GM18909 (cell line): ENCODE data around the gene PRPH2.
A peak's percentile ranks its signal among the peaks of the same experiment; 100 is the strongest.

Experiments used
- ATAC-seq: cut with Tn5 transposase; IDR thresholded peaks from one replicate; pipeline ENCODE4 v1.9.1; 2021; ENCODE audit warnings: mild to moderate bottlenecking; ENCODE audit not compliant: unreplicated experiment, poor library complexity

Gene PRPH2, protein sequence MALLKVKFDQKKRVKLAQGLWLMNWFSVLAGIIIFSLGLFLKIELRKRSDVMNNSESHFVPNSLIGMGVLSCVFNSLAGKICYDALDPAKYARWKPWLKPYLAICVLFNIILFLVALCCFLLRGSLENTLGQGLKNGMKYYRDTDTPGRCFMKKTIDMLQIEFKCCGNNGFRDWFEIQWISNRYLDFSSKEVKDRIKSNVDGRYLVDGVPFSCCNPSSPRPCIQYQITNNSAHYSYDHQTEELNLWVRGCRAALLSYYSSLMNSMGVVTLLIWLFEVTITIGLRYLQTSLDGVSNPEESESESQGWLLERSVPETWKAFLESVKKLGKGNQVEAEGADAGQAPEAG

DNA sequence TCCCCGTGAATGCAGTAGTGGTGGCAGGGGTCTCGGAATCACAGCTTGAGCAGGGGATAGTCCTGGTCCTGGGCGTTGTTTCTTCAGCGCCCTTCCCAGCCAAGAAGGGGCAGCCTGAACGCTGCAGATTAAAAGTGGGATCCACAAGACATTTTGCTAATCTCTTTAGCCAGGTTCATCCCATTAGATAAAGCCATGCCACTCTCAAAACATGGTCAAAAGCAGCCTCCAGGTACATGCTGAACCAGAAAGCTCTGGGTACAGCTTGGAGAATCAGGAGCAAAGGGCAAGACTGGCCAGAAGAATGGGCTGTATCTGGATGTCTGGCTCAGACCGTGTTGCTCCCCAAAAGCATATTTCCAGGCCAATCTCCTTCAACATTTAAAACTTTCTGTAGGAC lies at the start of gene PRPH2:
PRPH2 (minus strand) TSS at position 101 of the 400 bp plus-strand sequence. CDS start 263 bp downstream, outside the sequence.
- ATAC-seq = no peak

DNA sequence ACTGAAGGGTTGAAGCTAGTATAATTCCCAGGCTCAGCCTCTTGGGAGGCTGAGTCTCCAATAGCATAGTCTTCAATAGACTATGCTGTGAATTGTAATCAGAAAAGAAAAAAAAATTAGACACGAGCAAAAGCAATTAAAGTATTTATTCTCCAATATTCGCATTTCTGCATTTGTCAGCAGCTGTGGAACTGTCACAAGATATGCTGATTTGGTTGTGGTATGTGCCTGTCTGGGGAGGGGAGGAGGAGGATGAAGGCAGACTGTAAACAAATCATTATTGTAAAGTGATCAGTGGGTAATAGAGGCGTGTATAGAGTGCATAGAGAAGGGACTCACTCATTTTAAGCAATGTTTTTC lies 49.3 kb upstream of the PRPH2 start:
- peak; percentile 15 for ATAC-seq

GRCh38 chr6:42769836-42770235 lies 47.4 kb upstream of the PRPH2 start:
- ATAC-seq = no peak

GRCh38 chr6:42769051-42769450 lies 46.7 kb upstream of the PRPH2 start:
- no peak for ATAC-seq

DNA sequence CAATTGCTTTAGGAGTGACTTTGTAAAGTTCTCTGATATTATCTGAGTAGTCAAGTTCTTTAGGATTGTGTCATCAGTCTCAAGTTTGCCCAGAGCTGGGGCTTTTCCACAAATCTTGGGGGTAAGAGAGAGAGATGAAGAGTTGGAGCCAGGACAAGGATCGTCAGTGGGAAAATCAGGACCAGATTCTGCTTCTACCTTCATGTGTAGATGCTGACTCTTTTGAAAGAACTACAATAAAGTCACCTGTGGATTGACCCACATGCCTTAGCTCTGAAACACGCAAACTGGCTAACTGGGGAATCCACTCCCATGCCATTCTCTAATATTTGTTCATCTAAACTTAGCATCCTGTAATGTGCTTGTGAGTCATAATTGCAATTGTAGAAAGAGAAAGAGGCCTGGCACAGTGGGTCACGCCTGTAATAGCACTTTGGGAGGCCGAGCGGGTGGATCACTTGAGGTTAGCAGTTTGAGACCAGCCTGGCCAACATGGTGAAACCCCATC lies 43.8 kb upstream of the PRPH2 start:
- ATAC-seq = no peak

- ATAC-seq = no peak
Observed at GRCh38 chr6:42764911-42765648, 42.7 kb upstream of the PRPH2 start.

GRCh38 chr6:42762950-42763349 lies 40.6 kb upstream of the PRPH2 start:
- no peak for ATAC-seq

GRCh38 chr6:42762426-42762859 lies 40.0 kb upstream of the PRPH2 start:
- no peak for ATAC-seq

- ATAC-seq = no peak
Observed at GRCh38 chr6:42761287-42762067, 39.1 kb upstream of the PRPH2 start.

DNA sequence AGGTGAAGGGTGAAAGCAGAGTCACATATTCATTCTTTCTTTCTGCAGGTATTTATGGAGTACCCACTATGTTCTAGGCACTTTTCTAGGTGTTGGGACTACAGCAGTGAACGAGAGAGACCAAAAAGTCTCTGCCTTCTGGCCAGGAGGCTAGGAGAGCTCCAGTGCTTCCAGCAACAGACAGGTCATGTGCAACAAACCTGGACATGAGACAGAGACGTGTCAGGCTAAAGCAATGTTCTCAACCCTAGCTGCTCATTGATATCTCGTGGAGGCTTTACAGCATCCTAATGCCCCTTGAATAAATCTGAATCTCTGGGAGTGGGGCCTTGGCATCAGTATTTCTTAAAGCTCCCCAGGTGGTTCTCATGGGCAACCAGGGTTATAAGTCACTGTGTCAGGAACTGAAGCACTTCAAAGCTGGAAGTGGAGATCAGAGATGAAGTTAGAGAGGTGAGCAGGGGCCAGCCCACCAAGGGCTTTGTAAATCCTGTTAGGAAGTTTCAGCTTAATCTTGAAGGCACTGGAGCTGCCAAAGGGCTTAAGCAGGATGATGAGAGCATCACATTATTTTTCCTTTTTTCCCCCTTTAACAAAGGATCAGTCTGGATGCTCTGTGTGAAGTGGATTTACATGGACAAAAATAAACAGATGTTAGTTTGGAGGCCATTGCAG lies 36.5 kb upstream of the PRPH2 start:
- no peak for ATAC-seq

DNA sequence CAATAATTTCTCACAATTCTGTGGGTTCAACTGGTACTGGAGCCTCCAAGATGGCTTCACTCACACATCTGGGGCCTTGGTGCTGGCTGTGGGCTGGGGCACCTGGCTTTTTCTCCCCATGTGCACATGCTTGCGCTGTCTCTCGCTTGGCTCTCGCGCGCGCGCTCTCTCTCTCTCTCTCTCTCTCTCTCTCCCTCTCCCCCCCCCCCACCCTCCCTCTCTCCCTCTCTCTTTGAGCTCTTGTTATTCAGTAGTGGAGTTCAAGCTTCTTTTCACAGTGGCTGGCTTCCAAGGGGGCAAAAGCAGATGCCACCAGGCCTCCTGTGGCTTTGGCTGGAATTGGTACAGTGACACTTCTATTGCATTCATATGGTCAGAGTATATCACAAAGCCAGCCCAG lies 34.3 kb upstream of the PRPH2 start:
- no peak for ATAC-seq

DNA sequence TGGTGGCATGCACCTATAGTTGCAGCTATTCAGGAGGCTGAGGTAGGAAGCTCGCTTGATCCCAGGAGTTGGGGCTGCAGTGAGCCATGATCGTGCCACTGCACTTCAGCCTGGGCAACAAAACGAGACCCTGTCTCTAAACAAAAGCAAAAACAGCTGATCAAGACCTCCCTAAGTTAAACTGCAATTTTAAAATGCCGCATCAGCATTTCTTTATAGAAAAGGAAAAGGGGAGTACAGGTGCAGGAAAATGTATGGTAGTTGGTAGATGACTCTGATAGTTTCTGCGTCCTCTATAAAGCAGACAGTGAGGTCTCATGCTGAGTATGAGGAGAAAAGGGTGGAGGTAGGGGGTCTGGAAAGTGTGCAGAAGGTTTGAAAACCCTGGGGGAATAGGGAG lies 32.4 kb upstream of the PRPH2 start:
- ATAC-seq = no peak

- ATAC-seq = no peak
Observed at GRCh38 chr6:42751055-42751454, 28.7 kb upstream of the PRPH2 start.

DNA sequence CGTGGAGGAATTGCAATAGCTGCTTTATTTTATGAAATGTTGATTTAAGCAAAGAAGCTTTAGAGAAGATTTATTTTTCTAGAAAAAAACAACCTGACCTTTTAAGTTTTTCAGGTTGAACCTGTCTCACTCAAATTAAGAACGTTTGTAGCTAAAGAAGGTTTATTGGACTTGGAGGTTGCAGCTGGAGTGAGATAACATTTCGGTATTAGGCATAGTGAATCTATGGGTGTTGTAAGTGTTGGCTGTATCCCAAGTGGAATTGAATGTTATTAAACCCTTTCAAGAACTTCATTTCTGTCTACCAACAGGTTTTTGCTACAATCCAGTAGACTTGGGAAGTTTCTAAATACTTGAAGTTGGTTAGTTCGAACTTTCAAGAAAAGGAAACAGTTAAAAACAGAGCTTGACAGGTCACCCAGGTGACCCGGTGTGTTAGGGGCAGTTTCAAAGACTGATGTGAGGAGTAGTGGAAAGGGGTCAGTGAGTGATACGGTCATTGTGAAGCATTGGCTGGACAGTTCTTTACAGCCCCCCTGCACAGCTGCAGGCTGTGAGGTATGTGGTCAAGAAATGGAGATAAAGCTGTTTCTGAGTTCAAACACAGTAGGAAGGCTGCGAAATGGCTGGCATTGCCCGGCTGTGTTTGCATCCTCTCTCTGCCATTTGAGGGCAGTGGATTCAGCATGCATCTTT lies 26.0 kb upstream of the PRPH2 start:
- no peak for ATAC-seq

DNA sequence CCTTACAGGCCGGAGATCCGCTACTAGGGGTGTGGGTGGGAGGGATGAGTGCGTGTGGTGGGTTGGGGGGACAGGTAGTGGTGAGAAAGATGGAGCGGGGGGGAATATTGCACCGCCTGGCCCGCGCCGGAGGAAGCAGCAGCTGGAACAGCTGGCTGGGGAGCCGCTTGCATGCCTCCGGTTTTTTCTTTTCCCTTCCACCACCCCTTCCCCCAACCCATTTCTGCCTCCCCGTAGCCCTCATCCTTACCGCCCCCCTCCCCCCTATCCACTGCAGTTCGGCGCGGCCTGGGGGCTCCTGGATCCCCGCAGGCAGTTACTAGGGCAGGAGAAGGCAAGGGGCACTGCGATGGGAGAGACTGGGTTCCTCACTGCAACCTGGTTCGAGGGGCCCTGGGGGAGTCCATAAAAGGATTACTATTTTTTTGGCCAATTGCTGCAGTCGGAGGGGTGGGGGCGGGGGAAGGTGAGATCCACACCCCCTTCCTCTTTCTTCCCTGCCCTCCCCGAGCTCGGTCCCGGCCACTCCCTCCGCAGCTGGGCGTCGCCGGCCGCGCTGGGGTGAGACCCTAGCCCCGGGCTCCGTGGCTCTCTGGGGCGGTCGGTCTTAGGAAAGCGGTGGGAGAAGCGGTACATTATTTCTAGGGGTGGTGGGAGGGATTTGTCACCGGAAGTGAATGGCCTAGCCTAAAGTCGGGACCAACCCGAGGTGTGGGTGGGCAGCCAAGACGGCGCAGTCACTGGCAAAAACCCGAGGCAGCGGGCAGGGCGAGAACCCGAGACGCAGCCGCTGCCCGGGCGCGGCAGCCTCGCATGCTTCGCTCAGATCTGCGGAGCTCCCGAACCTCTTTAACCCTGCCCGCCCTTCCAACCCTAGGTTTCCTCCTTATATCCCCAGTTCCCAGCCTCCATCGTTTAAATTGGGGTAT lies 24.3 kb upstream of the PRPH2 start:
- ATAC-seq = peak; percentile 57

DNA sequence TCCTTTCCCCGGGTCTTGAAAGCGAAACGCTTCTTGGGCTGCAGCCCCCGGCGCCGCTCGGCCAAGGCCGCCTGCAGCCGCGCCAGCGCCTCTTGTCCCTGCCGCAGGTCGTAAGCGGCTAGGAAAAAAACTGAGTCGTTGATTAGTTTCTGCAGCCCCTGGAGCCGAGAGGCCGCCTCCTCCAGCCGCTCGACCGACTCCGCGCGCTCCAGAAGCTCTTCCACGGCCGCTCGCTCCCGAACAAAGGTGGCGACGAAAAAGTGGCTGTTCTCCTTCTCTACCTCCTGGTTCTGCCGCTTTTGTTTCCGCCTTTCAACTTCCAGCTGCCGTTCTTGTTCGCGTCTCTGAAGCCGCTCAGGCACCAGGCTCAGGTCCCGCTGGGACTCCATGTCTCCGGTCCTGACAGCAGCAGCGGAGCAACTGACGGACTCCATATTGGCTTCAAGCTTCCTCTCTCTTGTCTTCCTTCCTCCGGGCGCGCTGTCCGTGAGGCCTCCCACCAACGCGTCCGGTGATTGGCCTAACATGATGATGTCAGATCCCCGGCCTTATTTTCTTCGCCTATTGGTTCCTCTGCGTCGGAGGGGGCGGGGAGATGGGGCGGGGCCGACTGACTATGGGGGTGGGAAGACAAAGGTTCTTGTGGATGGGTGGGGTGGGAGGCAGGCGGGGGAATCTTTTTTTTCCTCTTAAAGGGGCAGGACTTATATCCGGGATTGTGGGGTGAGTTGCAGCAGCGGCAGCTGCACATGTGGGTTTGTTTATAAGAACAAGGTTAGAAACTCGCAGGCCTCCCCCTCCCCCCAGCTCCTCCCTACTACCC lies 23.5 kb upstream of the PRPH2 start, which contains the start of gene TBCC:
TBCC (minus strand) TSS at position 464 of the 823 bp plus-strand sequence; CDS start at position 434, 30 bp downstream.
- peak; percentile 82 for ATAC-seq

- ATAC-seq = no peak
Observed at GRCh38 chr6:42745083-42745639, 22.8 kb upstream of the PRPH2 start.
